SK-N-SH (cell line): ENCODE results near the gene TXNDC2. TPM values are rescaled to one million over a fixed set of nuclear protein-coding genes. Genes with fewer than 3 reads are reported as not detected.

Experiments used
- CTCF ChIA-PET: fragments of 300-600, 350-600 bp; formaldehyde crosslinking; extraction: SDS; loops from one replicate; lab custom pipeline; 2021; lab: Yijun Ruan, JAX
- POLR2A ChIA-PET: fragments of 350-600 bp; sonication (Branson Sonifier 250); formaldehyde crosslinking; extraction: SDS; loops from one replicate; lab custom pipeline; 2020; ENCODE audit warnings: antibody characterized with exemption, inconsistent platforms; lab: Yijun Ruan, JAX
- DNase-seq: peaks from one replicate; pipeline ENCODE4 v3.0.0; 2012
- H2AFZ ChIP-seq: fragments of 200-600 bp; sonication (generic); 2 replicates; pipeline ENCODE4 v1.8.1; 2016; ENCODE audit warnings: antibody characterized with exemption, mild to moderate bottlenecking, low read depth
- H3F3A ChIP-seq: fragments of 200-600 bp; sonication (generic); replicated peaks from 2 replicates; pipeline ENCODE3; 2016; ENCODE audit warnings: antibody characterized with exemption, mild to moderate bottlenecking; ENCODE audit not compliant: insufficient read depth
- H3K27ac ChIP-seq, 2 experiments: fragments of 200-500 bp in 1 of 2; fragments of 200-600 bp in 1 of 2; sonication (Bioruptor generic) in 1 of 2; sonication (generic), shearing (Covaris generic) in 1 of 2; 2 replicates each; pipeline versions ENCODE4 v1.5.1 to v1.6.1; 2014 to 2016; ENCODE audit warnings: low read depth in 2 of 2, inconsistent platforms in 1 of 2, low read length in 1 of 2, mild to moderate bottlenecking in 1 of 2, mixed read lengths in 1 of 2
- H3K27me3 ChIP-seq: fragments of 200-600 bp; sonication (generic), shearing (Covaris generic); 2 replicates; pipeline ENCODE4 v1.6.1; 2016; ENCODE audit warnings: mixed run types; ENCODE audit not compliant: insufficient read depth
- H3K36me3 ChIP-seq, 2 experiments: fragments of 200-500 bp in 1 of 2; fragments of 200-600 bp in 1 of 2; sonication (Bioruptor generic) in 1 of 2; sonication (generic) in 1 of 2; replicated peaks in 1 of 2; 2 replicates each; pipeline versions ENCODE3 to v1.5.1; 2014 to 2016; ENCODE audit warnings: low read length in 1 of 2, mild to moderate bottlenecking in 1 of 2; ENCODE audit not compliant: insufficient read depth in 2 of 2, control insufficient read depth in 1 of 2
- H3K4me1 ChIP-seq, 2 experiments: fragments of 200-500 bp in 1 of 2; fragments of 200-600 bp in 1 of 2; sonication (Bioruptor generic) in 1 of 2; sonication (generic), shearing (Covaris generic) in 1 of 2; 2 replicates each; pipeline versions ENCODE4 v1.5.1 to v1.6.1; 2014 to 2016; ENCODE audit warnings: low read depth in 1 of 2, low read length in 1 of 2, mixed run types in 1 of 2; ENCODE audit not compliant: insufficient read depth in 2 of 2, control insufficient read depth in 1 of 2
- H3K4me2 ChIP-seq: fragments of 200-600 bp; sonication (generic), shearing (Covaris generic); 2 replicates; pipeline ENCODE4 v1.6.1; 2017; ENCODE audit warnings: mixed run types
- H3K4me3 ChIP-seq, 2 experiments: fragments of 200-500 bp in 1 of 2; fragments of 200-600 bp in 1 of 2; sonication (Bioruptor generic) in 1 of 2; sonication (generic), shearing (Covaris generic) in 1 of 2; 2 replicates each; pipeline versions ENCODE4 v1.5.1 to v1.8.1; 2014 to 2016; ENCODE audit warnings: low read depth in 2 of 2, inconsistent platforms in 1 of 2, low read length in 1 of 2, mild to moderate bottlenecking in 1 of 2, mixed read lengths in 1 of 2, moderate library complexity in 1 of 2
- H3K79me2 ChIP-seq: fragments of 200-600 bp; sonication (generic); 2 replicates; pipeline ENCODE4 v1.8.1; 2017; ENCODE audit warnings: mild to moderate bottlenecking; ENCODE audit not compliant: insufficient read depth
- H3K9ac ChIP-seq: fragments of 200-600 bp; sonication (generic); 2 replicates; pipeline ENCODE4 v1.6.1; 2017; ENCODE audit warnings: mixed run types
- H3K9me2 ChIP-seq: fragments of 200-600 bp; sonication (generic); 2 replicates; pipeline ENCODE4 v1.6.1; 2017; ENCODE audit warnings: mixed run types
- H3K9me3 ChIP-seq: fragments of 200-600 bp; sonication (generic); 2 replicates; pipeline ENCODE4 v1.6.1; 2017; ENCODE audit warnings: mixed run types, mild to moderate bottlenecking, moderate library complexity
- H4K20me1 ChIP-seq: fragments of 200-600 bp; sonication (generic); 2 replicates; pipeline ENCODE4 v1.6.1; 2017; ENCODE audit warnings: mild to moderate bottlenecking, mixed run types; ENCODE audit not compliant: insufficient read depth
- CTCF ChIP-seq: fragments of 200-600 bp; sonication (generic); IDR thresholded peaks from 2 replicates; pipeline ENCODE4 v1.6.1; 2017; ENCODE audit warnings: antibody characterized with exemption, mild to moderate bottlenecking, moderate library complexity
- FOSL2 ChIP-seq: IDR thresholded peaks from 2 replicates; pipeline ENCODE4 v1.4.0; 2012; ENCODE audit warnings: low read depth, mild to moderate bottlenecking, moderate library complexity, borderline replicate concordance
- FOXM1 ChIP-seq: IDR thresholded peaks from 2 replicates; pipeline ENCODE4 v1.4.0; 2012; ENCODE audit warnings: low read depth, mild to moderate bottlenecking
- GABPA ChIP-seq: IDR thresholded peaks from 2 replicates; pipeline ENCODE4 v1.4.0; 2012; ENCODE audit warnings: low read depth, mild to moderate bottlenecking
- GATA2 ChIP-seq: sonication (generic); formaldehyde crosslinking; IDR thresholded peaks from 2 replicates; pipeline ENCODE4 v1.5.0; 2020; ENCODE audit warnings: mild to moderate bottlenecking, missing genetic modification reagents
- JUND ChIP-seq: IDR thresholded peaks from 2 replicates; pipeline ENCODE4 v1.4.0; 2012
- MAX ChIP-seq: IDR thresholded peaks from 2 replicates; pipeline ENCODE4 v1.4.0; 2012; ENCODE audit warnings: low read depth
- NFIC ChIP-seq: IDR thresholded peaks from 2 replicates; pipeline ENCODE4 v1.4.0; 2012; ENCODE audit warnings: borderline replicate concordance
- RAD21 ChIP-seq: IDR thresholded peaks from 2 replicates; pipeline ENCODE4 v1.6.1; 2012; ENCODE audit warnings: mild to moderate bottlenecking, low read length
- RCOR1 ChIP-seq: fragments of 150-350 bp; IDR thresholded peaks from 2 replicates; pipeline ENCODE4 v1.6.1; 2017; ENCODE audit warnings: antibody characterized with exemption, low read length
- REST ChIP-seq: IDR thresholded peaks from 2 replicates; pipeline ENCODE4 v1.6.1; 2012; ENCODE audit warnings: mild to moderate bottlenecking, low read depth, low read length, moderate library complexity
- SIN3A ChIP-seq: IDR thresholded peaks from 2 replicates; pipeline ENCODE4 v1.6.1; 2012; ENCODE audit warnings: low read depth, mild to moderate bottlenecking, low read length, moderate library complexity, borderline replicate concordance
- SMC3 ChIP-seq: IDR thresholded peaks from 2 replicates; pipeline ENCODE4 v1.6.1; 2012; ENCODE audit warnings: low read depth, low read length, improper control_type of control experiment
- TCF12 ChIP-seq: IDR thresholded peaks from 2 replicates; pipeline ENCODE4 v1.4.0; 2012
- TEAD4 ChIP-seq: IDR thresholded peaks from 2 replicates; pipeline ENCODE4 v1.4.0; 2012; ENCODE audit warnings: mild to moderate bottlenecking, borderline replicate concordance; ENCODE audit not compliant: insufficient read depth
- USF1 ChIP-seq: IDR thresholded peaks from 2 replicates; pipeline ENCODE4 v1.4.0; 2012; ENCODE audit warnings: low read depth, borderline replicate concordance
- YY1 ChIP-seq: IDR thresholded peaks from 2 replicates; pipeline ENCODE4 v1.4.0; 2012; ENCODE audit warnings: low read depth, mild to moderate bottlenecking
- WGBS: methylation state at CpG from one replicate; pipeline ENCODE4 v1.1.6; 2017; ENCODE audit warnings: low lambda C conversion rate; 5-methylcytosine and 5-hydroxymethylcytosine counted together
- polyA plus RNA-seq, 3 experiments: library from polyadenylated mRNA; depleted of rRNA; stranded (reverse); fragments of >200 nt; gene quantifications; 2 replicates each; pipeline ENCODE4 v1.2.3, GENCODE V29; 2012

TXNDC2 gene
- polyA plus RNA-seq, 1 of the 3 experiments (the other 2 are of a cell fraction): 0.07 TPM

- H3K27me3 ChIP-seq: no peaks in the 10 kb centered on the region
- DNase-seq: no peak
- TF ChIP-seq USF1: no peak
- TF ChIP-seq TEAD4: no peak
- TF ChIP-seq SIN3A: no peak
- TF ChIP-seq REST: no peak
- TF ChIP-seq TCF12: no peak
- no peak for TF ChIP-seq JUND
- no peak for TF ChIP-seq SMC3
- TF ChIP-seq GABPA: no peak
- no peak for TF ChIP-seq RCOR1
- no peak for TF ChIP-seq FOSL2
- TF ChIP-seq MAX: no peak
- TF ChIP-seq, all 33 proteins: peak for 0
- Histone ChIP-seq H3K79me2 (no peaks in the 10 kb centered on the region), H3F3A (no peaks in the 10 kb centered on the region), H3K9ac (no peak overlapping the region), H3K36me3 (no peaks in the 10 kb centered on the region), H3K27ac (no peak overlapping the region), H3K4me2 (no peak overlapping the region), H3K4me3 (no peak overlapping the region), H2AFZ (no peak overlapping the region), H3K9me2 (no peaks in the 10 kb centered on the region), H3K4me1 (peaks cover 0 to 15% of the 10 kb centered on the region in 2 experiments; a peak in 2 of 4 replicates), H3K9me3 (no peaks in the 10 kb centered on the region), H4K20me1 (no peaks in the 10 kb centered on the region)
- CTCF ChIA-PET: no interaction called here
- POLR2A ChIA-PET: no interaction called here
- WGBS: 82% methylated on average over 4 of the region's 4 CpGs
Measured at GRCh38 chr18:9907867-9908266, 22.1 kb downstream of the TXNDC2 start.

- H3K4me2 ChIP-seq: no peak overlapping the region
- ChIA-PET POLR2A (no interaction called here), CTCF (no interaction called here)
- no peak overlapping the region for H2AFZ ChIP-seq
- H3K9me3 ChIP-seq: no peaks in the 10 kb centered on the region
- no peaks in the 10 kb centered on the region for H3K36me3 ChIP-seq
- peaks cover 0 to 12% of the 10 kb centered on the region in 2 experiments; a peak in 2 of 4 replicates for H3K4me1 ChIP-seq
- no peaks in the 10 kb centered on the region for H3K27me3 ChIP-seq
- H4K20me1 ChIP-seq: peaks cover 5% of the 10 kb centered on the region
- H3K27ac ChIP-seq: no peak overlapping the region
- H3K79me2 ChIP-seq: peaks cover 10% of the 10 kb centered on the region
- H3F3A ChIP-seq: peaks cover under 1% of the 10 kb centered on the region
- TF ChIP-seq TEAD4: no peak
- no peak for TF ChIP-seq RAD21
- no peak for TF ChIP-seq USF1
- TF ChIP-seq GATA2: no peak
- TF ChIP-seq YY1: no peak
- TF ChIP-seq NFIC: no peak
- no peak for TF ChIP-seq GABPA
- TF ChIP-seq FOXM1: no peak
- no peak for TF ChIP-seq CTCF
- no peak for TF ChIP-seq FOSL2
- TF ChIP-seq, all 33 proteins: peak for 0
- DNase-seq: no peak
- Histone ChIP-seq H3K4me3 (no peak overlapping the region), H3K9me2 (no peaks in the 10 kb centered on the region), H3K9ac (no peak overlapping the region)
Measured at GRCh38 chr18:9910071-9910470, 24.3 kb downstream of the TXNDC2 start.
